SK-N-SH treated with all-trans-retinoic acid at 6 μM for 48 hours (cell line): ENCODE measurements around the gene FUT4.

Experiments used
- PATZ1 ChIP-seq: fragments of 250-450 bp; sonication (Bioruptor Pico); IDR thresholded peaks from 2 replicates; pipeline ENCODE4 v1.8.0; 2020; ENCODE audit warnings: mild to moderate bottlenecking, moderate library complexity, borderline replicate concordance
- RARB ChIP-seq: fragments of 250-450 bp; sonication (Bioruptor Pico); IDR thresholded peaks from 2 replicates; pipeline ENCODE4 v1.8.0; 2021; ENCODE audit warnings: mild to moderate bottlenecking, moderate library complexity
- ZFP30 ChIP-seq: fragments of 450-650 bp; formaldehyde crosslinking; IDR thresholded peaks from 2 replicates; pipeline ENCODE4 v1.5.0; 2022; ENCODE audit warnings: mild to moderate bottlenecking, moderate library complexity

DNA sequence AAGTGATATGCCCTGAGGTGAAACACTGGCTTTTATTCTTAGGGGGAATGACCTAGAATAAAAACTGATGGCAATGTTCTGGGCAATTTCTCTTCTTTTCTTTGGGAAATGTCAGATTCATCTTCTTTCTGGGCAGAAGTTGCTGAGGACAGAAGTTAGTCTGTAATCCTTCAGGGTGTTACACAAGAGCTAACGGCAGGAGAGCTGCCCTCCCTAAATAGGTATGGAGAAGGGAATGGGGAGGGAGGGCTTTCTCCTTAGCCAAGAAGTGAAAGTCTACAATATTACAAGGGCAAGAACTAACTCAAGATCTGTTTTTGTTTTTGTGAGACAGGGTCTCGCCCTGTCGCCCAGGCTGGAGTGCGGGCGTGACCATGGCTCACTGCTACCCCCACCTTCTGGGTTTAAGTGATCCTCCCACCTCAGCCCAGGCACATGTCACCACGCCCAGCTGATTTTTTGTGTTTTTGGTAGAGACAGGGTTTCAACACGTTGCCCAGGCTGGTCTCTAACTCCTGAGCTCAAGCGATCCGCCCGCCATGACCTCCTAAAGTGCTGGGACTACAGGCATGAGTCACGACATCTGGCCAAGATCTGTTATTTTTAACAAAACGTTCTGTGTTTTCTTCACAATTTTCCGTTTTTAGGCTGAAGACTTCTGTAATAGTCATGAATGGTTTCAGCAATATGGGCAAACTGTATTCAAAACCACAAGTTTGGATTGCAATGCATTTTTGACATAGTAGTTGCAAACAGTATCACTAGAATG is 30.7 kb downstream of the FUT4 start:
- no peak for TF ChIP-seq PATZ1 (CRISPR knock-in tag)
- TF ChIP-seq ZFP30, result no peak
- TF ChIP-seq RARB (CRISPR knock-in tag), result no peak
